HG02571 (cell line): ENCODE data around the gene LHX4.

ENCODE experiments used
- ATAC-seq: cut with Tn5 transposase; IDR thresholded peaks from one replicate; pipeline ENCODE4 v1.9.1; 2021; ENCODE audit warnings: mild to moderate bottlenecking, moderate library complexity; ENCODE audit not compliant: unreplicated experiment

LHX4 gene

GRCh38 chr1:180229483-180230415, at the start of gene LHX4:
TSS of gene LHX4 (plus strand) at chr1:180230264. CDS start at chr1:180230530, 266 bp downstream.
- no peak for ATAC-seq

- ATAC-seq, result no peak
Measured at GRCh38 chr1:180181048-180181447, 49.0 kb upstream of the LHX4 start.

GRCh38 chr1:180181996-180182642, 47.9 kb upstream of the LHX4 start:
- ATAC-seq, result no peak

GRCh38 chr1:180182643-180183311, 47.3 kb upstream of the LHX4 start:
- ATAC-seq, result no peak

- no peak for ATAC-seq
Measured at GRCh38 chr1:180183426-180183825, 46.6 kb upstream of the LHX4 start.

GRCh38 chr1:180184041-180184440, 46.0 kb upstream of the LHX4 start:
- no peak for ATAC-seq

GRCh38 chr1:180185281-180185680, 44.8 kb upstream of the LHX4 start:
- no peak for ATAC-seq

GRCh38 chr1:180185971-180186645, 44.0 kb upstream of the LHX4 start:
- no peak for ATAC-seq

GRCh38 chr1:180186831-180187230, 43.2 kb upstream of the LHX4 start:
- no peak for ATAC-seq

GRCh38 chr1:180187626-180188025, 42.4 kb upstream of the LHX4 start:
- no peak for ATAC-seq

GRCh38 chr1:180188091-180188506, 42.0 kb upstream of the LHX4 start:
- ATAC-seq, result no peak

GRCh38 chr1:180188684-180189175, 41.3 kb upstream of the LHX4 start:
- no peak for ATAC-seq

GRCh38 chr1:180190091-180190490, 40.0 kb upstream of the LHX4 start:
- ATAC-seq, result no peak

GRCh38 chr1:180192172-180192571, 37.9 kb upstream of the LHX4 start:
- ATAC-seq, result no peak

- no peak for ATAC-seq
Measured at GRCh38 chr1:180193141-180194047, 36.7 kb upstream of the LHX4 start.

- no peak for ATAC-seq
Measured at GRCh38 chr1:180194048-180194425, 36.0 kb upstream of the LHX4 start.

GRCh38 chr1:180194546-180195207, 35.4 kb upstream of the LHX4 start:
- ATAC-seq, result no peak

GRCh38 chr1:180195401-180195800, 34.7 kb upstream of the LHX4 start:
- no peak for ATAC-seq

GRCh38 chr1:180195916-180196315, 34.1 kb upstream of the LHX4 start:
- no peak for ATAC-seq
